Epithelial cell of umbilical artery (primary cell): ENCODE measurements around the gene UQCC3. TPM values are rescaled to one million over a fixed set of nuclear protein-coding genes. Genes with fewer than 3 reads are reported as not detected.

Experiments used
- total RNA-seq: library from RNA; depleted of rRNA; stranded (reverse); fragments of >200 nt; gene quantifications from 2 replicates; pipeline ENCODE4 v1.2.3, GENCODE V29; 2014

UQCC3 gene
- total RNA-seq = 9.7 and 11.2 TPM in 2 replicates

GRCh38 chr11:62671608-62672389 lies at the start of gene UQCC3, which contains the start of gene LBHD1:
TSS of gene UQCC3 (plus strand) at chr11:62671673. CDS start at chr11:62671746, 73 bp downstream.
TSS of gene LBHD1 (minus strand) at chr11:62672267. CDS start at chr11:62670031, 2,236 bp downstream.

DNA sequence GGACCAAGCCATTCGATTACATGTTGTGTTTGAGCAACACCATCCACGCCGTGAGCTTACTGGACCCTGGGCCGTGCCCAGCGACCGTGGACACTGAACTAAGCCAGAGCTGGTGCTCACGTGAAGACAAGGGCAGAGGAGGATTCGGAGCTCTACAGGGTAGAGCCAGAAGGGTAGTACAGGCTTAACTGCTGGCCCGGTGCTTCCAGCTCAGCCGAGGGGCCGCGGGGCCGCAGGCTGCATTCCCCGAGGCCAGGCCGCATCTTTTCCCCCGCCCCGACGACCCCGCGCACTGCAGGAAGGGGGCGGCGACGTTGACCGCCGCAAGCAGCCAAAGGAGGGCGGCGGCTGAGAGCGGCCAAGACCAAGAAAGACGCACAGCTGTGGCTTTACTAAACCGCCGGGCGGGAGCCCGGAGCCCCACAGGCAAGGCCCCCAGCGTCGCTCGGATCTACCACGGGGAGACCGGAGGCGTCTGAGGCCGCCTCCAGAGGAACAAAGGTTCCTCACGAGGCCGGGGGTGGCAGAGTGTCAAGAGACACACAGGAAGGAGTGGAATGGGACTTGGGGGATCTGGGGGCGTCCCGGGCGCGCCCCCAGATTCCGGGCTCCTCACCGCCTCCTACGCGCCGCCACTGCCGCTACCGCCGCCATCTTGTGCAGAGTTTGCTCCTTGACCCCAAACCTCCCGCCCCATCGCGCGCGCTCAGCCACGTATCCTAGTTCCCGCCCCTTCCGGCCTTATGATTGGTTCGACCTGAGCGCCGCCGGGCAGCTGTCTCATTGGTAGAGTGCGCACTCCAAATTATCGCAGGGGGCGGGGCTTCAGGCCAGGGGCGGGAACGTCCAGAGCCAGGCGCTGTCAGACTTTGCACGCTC lies 25.3 kb upstream of the UQCC3 start, which contains the start of gene GANAB:
Gene GANAB (minus strand): TSS at position 668 of the 879 bp plus-strand sequence. CDS start 14 bp downstream, at position 654.

DNA sequence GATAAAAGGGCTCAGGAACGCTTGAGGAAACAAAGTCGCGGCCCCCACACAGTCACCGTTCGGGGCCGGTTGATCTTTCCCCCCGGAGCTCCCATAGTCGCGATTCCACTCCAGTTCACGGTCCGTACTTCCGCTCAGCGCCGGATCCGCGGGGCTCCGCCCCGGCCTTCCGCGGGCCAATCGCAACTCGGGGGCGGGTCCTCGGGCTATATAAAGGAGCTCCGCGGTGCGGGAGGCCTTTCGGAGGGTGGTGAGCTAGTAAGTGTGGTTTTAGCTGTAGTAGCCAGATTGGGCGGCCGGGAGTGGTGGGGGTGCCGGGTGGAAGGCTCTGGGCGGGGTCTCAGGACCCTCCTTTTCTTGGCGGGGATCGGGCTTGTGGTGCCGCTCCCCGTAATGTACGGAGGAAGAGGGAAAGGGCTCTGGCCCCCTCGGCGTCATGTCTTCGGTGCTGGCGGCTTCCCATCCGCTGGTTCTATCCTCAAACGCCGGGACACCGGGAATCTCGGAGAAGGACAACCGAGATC lies 6.3 kb upstream of the UQCC3 start, which contains the start of the genes C11orf98 and CSKMT:
Gene C11orf98 (minus strand): TSS at position 136 of the 524 bp plus-strand sequence. CDS start 41 bp downstream, at position 95.
Gene CSKMT (plus strand): TSS at position 238 of the 524 bp plus-strand sequence. CDS start 568 bp downstream, outside the sequence.

DNA sequence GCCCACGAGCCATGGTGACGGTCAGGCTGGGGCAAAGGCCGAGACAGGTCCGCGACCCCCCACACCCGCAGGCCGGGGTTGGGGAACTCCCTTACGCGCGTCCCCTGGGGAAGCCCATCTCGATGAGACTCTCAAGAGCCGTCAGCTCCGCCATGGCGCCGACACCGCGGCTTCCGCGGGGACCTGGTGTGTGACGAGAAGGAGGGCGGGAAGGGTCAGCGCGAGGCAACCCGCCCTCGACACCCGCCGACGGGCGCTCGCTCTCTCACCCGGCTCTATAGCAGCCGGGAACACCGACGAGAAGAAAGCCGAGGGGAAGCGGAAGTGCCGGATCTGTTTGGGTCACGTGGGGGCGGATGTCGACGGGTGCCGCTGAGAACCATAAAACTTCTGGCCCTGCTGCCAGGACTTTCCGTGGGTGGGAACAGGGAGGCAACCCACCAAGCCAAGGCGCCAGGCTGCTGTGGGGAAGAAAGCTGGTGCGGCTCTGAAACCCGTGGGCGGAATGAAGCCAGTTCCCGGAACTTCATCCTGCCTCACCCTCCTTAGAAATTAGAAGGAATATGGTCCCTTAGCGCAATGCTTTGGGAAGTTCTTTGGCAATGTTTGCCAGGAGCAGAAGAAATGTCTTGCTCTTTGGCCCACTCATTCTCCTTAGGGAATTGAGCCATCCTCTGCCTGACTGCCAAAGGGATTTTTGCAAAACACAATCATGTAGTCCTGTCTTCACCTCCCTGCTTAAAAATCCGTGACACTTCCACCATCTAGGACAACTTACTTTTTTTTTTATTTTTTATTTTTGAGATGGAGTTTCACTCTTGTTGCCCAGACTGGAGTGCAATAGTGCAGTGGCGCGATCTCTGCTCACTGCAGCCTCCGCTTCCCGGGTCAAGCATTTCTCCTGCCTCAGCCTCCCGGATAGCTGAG lies 7.6 kb downstream of the UQCC3 start, which contains the start of gene UBXN1:
Gene UBXN1 (minus strand): TSS at position 304 of the 927 bp plus-strand sequence. CDS start 150 bp downstream, at position 154.

GRCh38 chr11:62689421-62690183 lies 18.1 kb downstream of the UQCC3 start, which contains the start of gene LRRN4CL:
TSS of gene LRRN4CL (minus strand) at chr11:62689530. CDS start at chr11:62688508, 1,022 bp downstream.

GRCh38 chr11:62707277-62707861 lies 35.9 kb downstream of the UQCC3 start, which contains the start of the genes BSCL2 and GNG3:
TSS of gene BSCL2 (minus strand) at chr11:62707424. CDS start at chr11:62707195, 229 bp downstream.
TSS of gene GNG3 (plus strand) at chr11:62707676. CDS start at chr11:62708296, 620 bp downstream.

Other genes with a start within 250 kb of the UQCC3 start
- gene AHNAK, start 124.9 kb upstream of the UQCC3 start, total RNA-seq = 274 and 293 TPM in 2 replicates
- gene EEF1G, start 97.8 kb upstream of the UQCC3 start, total RNA-seq = 1,044 and 1,412 TPM in 2 replicates
- 6.8 and 13.5 TPM in 2 replicates for gene TUT1, start 80.2 kb upstream of the UQCC3 start, total RNA-seq
- 186 and 207 TPM in 2 replicates for gene MTA2, start 69.8 kb upstream of the UQCC3 start, total RNA-seq
- gene EML3, start 58.9 kb upstream of the UQCC3 start, total RNA-seq = 27.3 and 30.1 TPM in 2 replicates
- gene ROM1, start 58.4 kb upstream of the UQCC3 start, total RNA-seq = 5.3 and 5.8 TPM in 2 replicates
- gene B3GAT3, start 49.7 kb upstream of the UQCC3 start, total RNA-seq = 20.1 and 28.7 TPM in 2 replicates
- 213 and 230 TPM in 2 replicates for gene GANAB, start 25.1 kb upstream of the UQCC3 start, total RNA-seq
- gene INTS5, start 18.4 kb upstream of the UQCC3 start, total RNA-seq = 22.8 and 24.4 TPM in 2 replicates
- 38.7 and 44.4 TPM in 2 replicates for gene C11orf98, start 6.5 kb upstream of the UQCC3 start, total RNA-seq
- gene CSKMT, start 6.4 kb upstream of the UQCC3 start, total RNA-seq = 3.6 and 13.3 TPM in 2 replicates
- 4.2 and 5.5 TPM in 2 replicates for gene LBHD1, start 594 bp downstream of the UQCC3 start, total RNA-seq
- 137 and 210 TPM in 2 replicates for gene UBXN1, start 7.4 kb downstream of the UQCC3 start, total RNA-seq
- under 0.01 and 0.30 TPM in 2 replicates for gene LRRN4CL, start 17.9 kb downstream of the UQCC3 start, total RNA-seq
- gene BSCL2, start 35.8 kb downstream of the UQCC3 start, total RNA-seq = 20.2 and 24.0 TPM in 2 replicates
- 0.32 TPM in 1 of 2 replicates, not detected in the other for gene GNG3, start 36.0 kb downstream of the UQCC3 start, total RNA-seq
- 5.8 and 11.9 TPM in 2 replicates for gene HNRNPUL2, start 55.8 kb downstream of the UQCC3 start, total RNA-seq
- 34.4 and 38.9 TPM in 2 replicates for gene TTC9C, start 56.8 kb downstream of the UQCC3 start, total RNA-seq
- 10.9 and 11.4 TPM in 2 replicates for gene ZBTB3, start 82.5 kb downstream of the UQCC3 start, total RNA-seq
- 86.7 and 113 TPM in 2 replicates for gene POLR2G, start 89.9 kb downstream of the UQCC3 start, total RNA-seq
- 19.8 and 26.7 TPM in 2 replicates for gene TAF6L, start 99.7 kb downstream of the UQCC3 start, total RNA-seq
- 22.5 and 26.6 TPM in 2 replicates for gene TMEM179B, start 115.7 kb downstream of the UQCC3 start, total RNA-seq
- 13.4 and 21.8 TPM in 2 replicates for gene TMEM223, start 120.3 kb downstream of the UQCC3 start, total RNA-seq
- 16.6 and 26.3 TPM in 2 replicates for gene NXF1, start 133.8 kb downstream of the UQCC3 start, total RNA-seq
- 27.7 and 36.1 TPM in 2 replicates for gene STX5, start 160.4 kb downstream of the UQCC3 start, total RNA-seq
- not detected in 2 replicates for gene TEX54, start 161.2 kb downstream of the UQCC3 start, total RNA-seq
- 70.8 and 74.3 TPM in 2 replicates for gene WDR74, start 167.9 kb downstream of the UQCC3 start, total RNA-seq
- gene SLC3A2, start 209.2 kb downstream of the UQCC3 start, total RNA-seq = 146 and 249 TPM in 2 replicates
- gene CHRM1, start 249.7 kb downstream of the UQCC3 start, total RNA-seq = not detected in 2 replicates